Superior temporal gyrus (tissue), 1 donor: ENCODE data around the gene APCDD1L.
"Not testable (repeated sequence)": the region's sequence is repeated elsewhere in the genome, so short reads cannot be mapped to it uniquely, and the experiment has no call there.

Source experiments
- DNase-seq: peaks from one replicate; pipeline ENCODE4 v3.0.0-alpha.2; 2016; ENCODE audit errors: extremely low spot score

APCDD1L gene

DNA sequence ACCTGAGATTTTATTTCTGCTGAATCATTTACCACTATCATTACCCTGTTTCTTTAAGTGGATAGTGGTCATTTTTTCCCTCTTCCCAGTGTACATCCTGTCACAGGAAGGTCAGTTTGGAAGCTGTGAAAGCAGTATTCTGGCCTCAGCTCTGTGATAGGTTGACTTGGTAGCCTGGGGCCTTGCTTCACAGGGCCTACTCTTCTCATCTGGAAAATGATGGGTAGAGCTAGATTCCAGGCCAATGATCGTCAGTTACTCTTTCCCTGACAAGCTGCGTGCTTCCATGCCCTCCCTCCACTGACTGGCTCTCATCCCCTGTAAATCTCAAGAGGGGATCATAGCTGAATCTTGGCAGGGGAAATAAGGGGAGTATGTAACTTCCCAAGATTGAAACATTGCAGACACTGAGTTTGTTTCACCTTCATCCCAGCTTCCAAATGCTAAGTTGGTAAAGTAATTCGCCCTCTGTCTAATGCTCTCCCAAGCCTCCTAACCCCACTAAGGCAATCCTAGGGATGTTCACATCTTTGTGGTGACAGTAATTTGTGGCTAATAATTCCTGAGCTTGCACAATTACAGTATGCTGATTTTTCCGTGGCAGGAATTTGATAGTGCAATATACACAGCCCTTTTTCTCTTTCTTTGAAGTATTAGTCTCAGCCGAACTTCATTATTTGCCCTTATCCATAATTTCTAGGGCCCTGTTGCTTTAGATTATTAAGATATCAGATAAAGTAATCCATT lies 75.0 kb downstream of the APCDD1L start:
- no peak for DNase-seq

DNA sequence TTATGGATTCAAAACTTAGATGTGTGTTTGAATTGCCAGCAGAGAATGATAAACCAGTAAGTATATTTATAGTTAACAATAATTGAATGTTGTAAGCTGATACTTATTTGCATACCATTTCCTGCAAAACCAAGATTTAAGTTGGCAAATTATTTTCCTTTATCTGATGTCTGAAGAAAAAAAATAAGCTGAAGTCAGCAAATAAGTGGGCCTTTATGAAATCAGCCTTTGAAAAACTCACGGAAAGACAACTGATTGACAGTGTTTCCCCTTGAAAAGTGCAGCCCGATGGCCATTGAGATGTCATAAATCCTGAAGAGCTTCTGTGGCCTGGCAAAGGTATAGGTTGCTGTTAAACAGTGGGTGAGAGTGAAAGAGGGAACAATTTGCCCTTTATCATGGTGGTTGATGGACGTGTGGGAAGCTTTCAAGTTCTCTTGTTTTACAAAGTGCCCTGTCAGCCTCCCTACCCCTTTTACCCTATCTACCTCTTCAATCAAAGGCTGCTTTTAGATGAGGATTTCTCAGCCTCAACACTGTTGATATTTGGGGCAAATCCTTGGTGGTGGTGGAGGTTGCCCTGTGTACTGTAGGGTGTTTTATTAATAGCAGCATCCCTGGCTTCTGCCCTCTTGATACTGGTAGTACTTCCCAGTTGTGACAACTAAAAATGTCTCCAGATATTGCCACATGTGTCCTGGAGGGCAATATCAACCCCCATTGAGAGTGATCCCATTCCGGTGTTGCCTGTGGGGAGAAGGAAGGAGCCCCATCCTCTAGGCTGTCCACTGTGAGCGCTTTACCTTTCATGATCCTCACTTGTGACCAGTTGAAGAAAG lies 76.0 kb downstream of the APCDD1L start:
- DNase-seq = no peak

DNA sequence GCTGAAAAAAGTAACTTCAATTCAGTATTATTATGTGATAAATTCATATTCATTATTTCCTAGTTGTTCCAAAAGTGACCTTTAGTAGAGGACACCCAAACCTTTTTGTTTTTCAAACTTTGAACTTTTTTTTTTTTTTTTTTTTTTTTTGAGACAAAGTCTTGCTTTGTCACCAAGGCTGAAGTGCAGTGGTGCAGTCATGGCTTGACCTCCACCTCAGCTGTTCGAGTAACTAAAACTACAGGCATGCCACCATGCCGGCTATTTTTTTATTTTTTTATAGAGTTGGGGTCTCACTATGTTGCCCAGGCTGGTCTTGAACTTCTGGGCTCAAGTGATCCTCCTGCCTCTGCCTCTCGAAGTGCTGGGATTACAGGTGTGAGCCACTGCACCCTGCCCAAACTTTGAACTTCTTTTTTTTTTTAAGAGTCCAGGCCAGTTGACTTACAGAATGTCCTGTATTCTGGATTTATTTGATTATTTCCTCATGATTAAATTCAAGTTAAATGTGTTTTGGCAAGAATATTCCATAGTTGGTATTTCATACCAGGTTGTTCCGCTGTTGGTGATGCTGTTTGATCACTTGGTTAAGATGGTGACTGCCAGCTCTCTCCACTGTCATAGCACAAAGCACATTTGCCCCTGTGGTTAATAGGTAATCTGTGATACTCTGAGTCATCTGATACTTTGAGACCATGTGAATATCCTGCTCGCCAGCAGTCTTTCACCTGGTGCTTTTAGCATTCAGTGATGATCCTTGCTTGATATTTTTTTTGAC lies 78.1 kb downstream of the APCDD1L start:
- DNase-seq = no peak

DNA sequence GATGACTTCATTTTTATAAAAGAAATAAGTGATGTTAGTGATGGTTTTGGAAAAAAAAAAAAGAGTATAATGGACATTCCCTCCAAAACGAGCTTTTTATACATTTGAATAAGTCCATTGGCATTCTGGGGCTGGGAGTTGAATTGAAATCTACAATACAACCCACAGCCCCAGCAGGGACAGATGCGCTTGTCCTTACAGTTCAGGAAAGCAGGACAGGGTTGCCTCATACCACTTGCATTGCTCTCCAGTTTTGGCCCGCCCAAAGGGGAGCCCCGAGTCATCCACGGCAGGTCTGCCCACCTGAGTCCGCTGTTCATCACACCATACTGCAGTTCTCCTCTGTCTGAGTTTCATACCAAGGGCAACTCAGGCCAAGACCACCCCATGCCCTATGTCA lies 80.0 kb downstream of the APCDD1L start:
- no peak for DNase-seq

DNA sequence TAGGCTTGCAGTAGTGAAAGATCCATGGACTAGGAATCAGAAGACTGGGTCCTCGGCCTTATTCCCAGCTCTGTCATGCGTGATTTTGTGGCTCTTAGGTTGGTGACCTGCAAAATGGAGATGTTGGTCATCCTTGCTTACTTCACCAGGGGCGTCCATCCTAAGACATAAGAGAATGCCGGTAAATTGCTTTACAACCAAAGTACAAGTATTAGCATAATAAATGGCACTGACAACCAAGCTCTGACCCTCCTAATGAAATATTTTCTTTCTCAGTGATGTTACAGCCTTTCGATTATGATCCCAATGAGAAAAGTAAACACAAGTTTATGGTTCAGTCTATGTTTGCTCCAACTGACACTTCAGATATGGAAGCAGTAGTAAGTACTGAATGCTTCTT lies 80.9 kb downstream of the APCDD1L start:
- no peak for DNase-seq

DNA sequence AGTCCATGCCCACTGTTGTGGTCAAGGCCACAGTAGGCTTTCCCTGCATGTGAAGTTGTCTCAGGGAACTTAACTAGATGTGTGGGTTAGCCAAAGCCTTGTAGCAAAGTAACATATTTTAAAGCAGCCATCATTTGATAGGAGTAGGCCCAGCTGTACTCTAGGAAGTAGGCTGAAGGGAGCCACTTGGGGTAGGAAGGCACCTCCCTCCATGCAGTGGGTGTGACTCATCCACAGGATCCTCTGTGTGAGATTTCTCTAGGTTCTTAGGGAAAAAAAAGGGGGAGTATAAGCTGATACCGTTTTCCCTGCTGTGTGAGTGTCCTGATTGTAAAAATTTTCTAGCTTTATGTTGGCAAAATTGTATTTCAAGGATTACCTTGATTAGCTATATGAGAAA lies 81.4 kb downstream of the APCDD1L start:
- DNase-seq = no peak

DNA sequence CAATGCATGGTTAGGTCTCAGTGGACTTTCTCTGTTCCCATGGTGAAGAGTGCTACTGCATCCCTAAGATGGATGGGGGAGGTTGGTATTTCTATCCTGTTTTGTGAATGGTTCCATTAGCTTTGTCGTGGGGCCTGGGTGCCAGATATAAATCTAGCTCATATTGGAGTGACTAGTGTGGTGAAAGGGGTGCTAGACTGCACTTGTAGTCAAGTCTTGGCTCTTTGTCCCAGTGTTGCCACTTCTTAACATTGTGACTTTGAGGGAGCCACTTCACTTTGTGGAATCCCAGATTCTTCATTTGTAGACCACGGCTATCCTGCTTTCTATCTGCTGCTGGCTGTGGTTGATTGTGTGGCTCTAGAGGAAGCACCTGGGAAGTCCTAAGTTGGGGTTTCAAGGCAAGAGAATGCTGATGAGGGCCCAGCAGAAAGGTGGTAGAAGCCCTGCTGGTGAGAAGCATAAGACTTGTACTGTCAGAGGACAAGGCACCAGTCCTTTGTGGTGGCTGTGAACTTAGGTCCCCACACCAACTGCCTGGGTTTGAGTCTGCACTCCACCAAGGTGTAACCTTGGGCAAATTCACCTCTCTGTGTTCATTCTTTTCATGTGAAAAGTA lies 82.1 kb downstream of the APCDD1L start:
- DNase-seq = no peak

DNA sequence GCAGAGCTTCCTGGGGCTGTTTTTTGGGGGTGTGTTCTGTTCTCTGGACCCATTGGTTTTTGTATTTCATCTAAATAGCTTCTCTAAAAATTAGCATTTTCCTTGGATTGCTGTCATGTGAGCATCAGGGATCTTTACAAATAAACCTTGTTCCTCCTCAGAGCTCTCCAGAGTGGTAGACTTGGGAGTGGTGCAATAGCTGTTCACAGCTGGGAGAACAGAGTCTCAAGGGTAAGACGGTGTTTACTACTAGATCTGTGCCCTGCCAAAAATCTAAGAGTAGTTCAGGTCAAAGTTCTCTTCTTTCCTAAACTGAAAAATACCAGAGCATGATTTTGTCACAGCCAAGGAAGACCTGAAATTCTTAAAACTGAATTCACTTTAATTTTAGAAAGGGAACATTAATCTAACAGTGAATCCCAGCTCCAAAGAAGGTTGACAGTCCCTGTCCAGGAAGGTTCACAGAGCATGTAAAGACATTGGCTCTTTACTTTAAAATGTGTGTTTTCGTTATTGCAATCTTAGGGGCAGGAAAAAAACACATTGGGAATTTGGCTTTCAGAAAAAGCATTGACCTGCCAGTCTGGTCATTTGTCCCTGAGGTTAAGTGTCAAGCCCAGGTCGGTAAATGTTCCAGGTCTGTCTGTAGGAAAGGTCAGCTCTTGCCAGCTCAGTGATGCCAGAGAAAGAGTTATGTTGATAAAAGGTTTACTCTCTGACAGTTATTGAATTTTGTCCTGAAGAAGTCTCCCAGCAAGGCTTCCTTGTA lies 82.8 kb downstream of the APCDD1L start:
- DNase-seq = no peak

DNA sequence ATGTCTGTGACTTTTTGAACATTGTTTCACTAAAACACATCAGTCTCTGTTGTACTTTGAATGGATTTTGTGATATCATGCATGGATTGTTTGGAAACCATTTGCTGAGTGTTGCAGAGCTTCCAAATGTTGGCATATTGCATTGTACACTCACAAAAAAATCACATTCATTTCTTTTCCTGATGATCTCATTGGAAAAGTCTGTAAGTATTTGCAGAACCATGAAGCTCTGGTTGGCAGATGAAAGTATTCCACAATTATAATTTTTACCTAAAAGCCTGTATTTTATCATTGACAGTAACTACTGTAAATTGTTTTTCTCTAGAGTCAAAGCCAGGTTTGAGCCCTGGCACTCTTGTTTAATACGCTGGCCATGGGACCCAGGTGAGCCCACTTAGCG lies 84.1 kb downstream of the APCDD1L start:
- DNase-seq = no peak

DNA sequence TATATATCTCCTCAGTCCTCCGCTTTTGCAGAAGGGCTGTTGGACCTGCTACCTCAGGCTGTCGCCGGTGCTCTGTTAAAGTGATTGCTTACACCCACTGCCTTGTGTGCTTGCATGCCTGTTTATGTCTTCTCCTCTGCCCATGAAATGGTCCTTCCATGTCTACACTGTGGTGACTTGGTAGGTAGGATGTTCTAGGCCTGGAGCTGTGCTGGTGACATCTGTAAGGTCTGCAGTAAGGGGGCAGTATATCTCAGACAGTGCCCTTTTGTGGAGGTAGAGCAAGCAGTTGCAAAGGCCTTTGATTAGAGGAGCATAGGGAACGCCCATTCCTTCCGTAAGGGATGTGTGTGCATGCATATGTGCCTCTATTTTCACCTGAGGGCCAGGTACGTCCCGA lies 85.9 kb downstream of the APCDD1L start:
- DNase-seq = no peak

DNA sequence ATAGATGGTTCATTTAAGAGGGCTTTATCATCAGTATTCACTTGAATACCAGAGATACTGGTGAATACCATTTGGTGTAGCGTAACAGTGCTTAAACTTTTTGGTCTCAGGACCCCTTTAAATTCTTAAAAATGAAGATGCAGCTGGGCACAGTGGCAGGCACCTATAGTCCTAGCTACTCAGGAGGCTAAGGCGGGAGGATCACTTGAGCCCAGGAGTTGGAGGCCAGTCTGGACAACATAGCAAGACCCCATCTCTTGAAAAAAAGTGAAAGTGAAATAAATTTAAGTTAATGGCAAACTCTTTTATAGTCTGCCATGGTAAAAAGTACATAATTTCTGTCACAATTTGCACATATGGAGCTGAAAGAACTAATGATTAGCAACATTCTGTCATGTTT lies 86.8 kb downstream of the APCDD1L start:
- DNase-seq = no peak

DNA sequence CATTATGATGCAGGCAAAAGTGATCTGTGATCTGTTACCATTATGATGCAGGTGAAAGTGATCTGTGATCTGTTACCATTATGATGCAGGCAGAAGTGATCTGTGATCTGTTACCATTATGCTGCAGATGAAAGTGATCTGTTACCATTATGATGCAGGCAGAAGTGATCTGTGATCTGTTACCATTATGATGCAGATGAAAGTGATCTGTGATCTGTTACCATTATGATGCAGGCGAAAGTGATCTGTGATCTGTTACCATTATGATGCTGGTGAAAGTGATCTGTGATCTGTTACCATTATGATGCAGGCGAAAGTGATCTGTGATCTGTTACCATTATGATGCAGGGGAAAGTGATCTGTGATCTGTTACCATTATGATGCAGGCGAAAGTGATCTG lies 87.6 kb downstream of the APCDD1L start:
- DNase-seq = not testable (repeated sequence)

DNA sequence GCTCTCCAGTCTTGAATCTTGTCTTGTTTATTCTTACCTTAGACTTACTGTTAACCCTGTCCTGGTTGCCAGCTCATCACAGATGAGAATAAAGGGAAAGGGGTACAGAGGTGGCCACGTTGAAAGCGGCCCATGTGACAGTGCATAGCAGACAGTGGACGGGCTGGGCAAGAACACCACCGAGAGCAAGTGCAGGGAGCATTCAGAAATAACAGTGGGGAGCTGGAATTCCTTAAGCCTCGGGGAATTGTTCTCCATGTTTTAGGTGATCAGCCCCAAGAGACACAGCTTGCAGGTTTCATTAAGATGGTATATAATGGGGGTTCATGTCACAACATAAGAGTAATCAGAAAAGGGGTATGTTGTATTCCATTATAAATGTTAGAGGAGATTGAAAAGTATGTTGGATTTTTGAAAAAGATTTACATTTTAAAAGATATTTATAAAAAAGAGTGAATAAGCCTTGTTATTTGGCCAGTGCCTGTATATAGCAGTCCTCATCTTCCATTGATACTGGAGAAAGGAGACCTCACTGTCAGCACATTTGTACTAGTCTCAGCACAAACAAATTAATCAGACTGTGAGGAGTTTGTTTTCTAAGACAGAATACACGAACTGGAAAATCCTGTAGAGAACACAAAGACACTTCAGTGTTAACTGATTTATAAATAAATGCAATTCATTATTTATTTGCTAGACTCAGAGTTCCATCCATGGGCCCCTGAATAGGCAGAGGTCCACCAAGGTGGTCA lies 90.8 kb downstream of the APCDD1L start:
- DNase-seq = no peak

DNA sequence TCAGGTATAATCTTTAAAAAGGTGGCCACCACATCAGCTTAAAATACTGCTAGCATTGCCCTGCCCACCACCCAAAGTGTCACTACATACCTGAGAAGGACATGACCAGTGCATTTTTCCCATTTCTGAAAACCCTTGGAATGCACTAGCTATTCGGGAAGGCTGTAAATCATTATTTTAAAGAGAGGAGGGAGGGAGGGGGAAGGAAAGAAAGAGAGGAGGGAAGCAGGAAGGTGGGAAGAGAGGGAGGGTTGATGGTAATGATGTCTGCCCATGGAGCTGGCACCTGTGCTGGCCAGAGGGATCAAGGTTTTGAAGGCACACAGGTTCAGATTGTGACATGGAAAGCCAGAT lies 93.7 kb downstream of the APCDD1L start:
- no peak for DNase-seq

DNA sequence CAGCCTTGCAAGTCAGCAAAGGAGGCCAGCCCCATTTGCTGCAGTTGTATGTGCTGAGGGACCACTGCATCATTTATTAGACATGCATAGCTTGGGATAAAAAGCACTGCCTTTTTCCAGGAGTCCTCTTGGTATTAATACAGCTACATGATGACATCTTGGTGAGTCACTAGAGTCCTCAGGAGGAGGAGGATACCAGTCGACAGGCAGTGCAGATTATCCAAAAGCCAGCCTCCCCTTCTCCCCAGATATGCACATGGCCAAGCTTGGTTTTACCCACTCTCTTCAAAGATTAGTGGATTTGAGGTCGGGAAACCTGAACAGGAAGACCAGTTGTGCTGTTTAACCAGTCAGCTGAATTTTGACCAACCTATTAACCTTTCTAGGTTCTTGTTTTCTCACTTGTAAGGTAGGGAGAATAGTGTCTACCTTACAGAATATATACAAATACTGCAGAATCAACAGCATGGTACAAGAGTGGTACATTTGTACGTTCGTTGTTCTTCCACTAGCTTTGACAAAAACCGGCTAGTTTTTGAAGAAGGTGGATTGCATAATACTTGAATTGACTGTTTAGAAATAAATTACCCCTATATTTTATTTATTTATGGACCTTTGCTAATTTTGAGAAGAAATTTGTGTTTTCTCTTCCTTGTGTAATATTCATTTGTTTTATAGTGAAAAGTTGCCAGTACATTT lies 94.3 kb downstream of the APCDD1L start:
- no peak for DNase-seq

DNA sequence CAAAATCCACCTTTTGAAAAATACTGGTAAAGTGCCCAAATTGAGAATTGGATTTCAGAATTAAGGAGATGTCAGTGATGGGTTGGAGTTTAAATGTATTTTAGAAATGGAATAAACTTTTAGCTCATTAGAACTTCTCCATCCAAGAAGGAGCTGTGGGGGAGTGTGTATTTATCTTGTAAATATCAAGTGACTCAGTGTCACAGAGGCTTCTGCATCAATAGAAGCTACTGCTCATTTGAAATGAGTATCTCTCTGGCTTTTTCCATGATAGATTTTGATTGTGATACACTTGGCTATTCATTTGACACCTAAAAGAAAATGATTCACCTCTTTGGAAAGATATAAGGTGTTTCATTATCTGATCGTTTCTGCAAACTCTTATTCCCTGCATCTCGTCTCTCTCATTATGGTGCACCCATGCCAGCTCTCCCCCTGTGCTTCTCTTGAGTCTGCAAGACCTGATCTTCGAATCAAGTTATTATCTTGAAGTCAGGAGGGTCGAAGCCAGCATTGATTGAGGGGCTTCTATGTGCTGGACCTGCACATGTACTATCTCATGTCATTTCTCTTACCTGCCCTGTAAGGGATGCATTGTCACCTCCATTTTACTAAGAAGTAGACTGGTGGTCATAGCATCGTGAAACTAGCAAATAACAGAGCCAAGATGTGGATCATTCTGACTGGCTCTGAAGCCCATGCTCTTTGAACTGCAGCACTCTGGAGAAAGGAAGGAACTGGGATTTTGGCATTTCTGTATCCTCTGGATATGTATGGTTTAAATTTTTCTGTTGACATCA lies 96.0 kb downstream of the APCDD1L start:
- DNase-seq = no peak

DNA sequence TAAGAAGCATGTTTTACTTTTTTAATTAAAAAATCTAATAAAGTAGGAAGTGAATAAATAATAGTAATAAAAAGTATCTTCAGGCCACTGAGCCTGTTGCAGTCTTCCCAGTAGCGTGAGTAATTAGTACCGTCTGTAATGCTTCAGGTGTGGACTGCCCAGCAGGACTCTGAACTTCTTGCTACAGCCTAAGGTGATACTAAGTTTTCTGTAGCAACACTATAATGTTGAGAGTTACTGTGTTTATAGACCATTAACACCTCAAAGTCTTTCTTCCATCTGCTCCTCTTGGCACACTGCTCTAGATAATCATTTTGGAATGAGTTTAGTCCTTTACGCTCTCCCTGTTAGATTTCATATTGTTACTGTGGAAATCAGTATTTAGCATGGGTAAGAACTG lies 97.8 kb downstream of the APCDD1L start:
- no peak for DNase-seq

DNA sequence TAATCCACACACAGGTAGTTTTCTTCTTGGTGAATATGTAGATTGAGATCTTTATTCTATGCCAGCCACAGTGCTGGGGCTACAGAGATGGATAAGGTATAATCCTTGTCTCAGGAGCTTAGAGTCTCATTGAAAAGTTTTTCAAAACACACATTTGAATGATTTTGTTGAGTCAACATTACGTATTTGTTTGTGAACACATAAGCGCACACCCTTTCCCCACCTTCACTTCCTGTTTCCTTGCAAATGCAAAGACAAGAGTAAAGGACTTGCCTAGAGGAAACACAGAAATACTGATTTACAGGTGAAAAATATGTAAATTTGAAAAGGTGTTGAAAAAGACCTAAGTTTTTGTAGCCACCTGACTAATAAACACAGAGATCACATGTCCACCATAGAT lies 98.4 kb downstream of the APCDD1L start:
- no peak for DNase-seq

DNA sequence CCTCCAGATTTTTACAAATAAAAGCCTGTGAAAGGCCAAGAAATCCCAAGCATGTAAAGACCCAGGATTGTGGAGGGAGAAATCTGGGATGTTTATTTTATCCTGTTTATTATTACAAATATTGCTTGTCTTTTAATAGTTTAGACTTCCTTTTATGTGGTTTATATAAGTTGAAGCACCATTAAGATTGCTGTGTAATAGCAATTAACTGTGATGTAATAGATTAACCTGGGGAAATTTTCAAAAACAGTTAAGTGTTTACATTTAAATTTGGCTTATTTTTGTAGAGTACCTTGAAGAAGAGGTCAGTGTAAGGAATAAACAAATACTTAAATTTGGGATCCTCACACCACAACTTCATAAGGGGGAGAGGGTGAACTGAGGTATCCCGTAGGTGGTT lies 99.1 kb downstream of the APCDD1L start:
- no peak for DNase-seq
